Muscle layer of colon (tissue), 2 donors: Measurements from ENCODE around the gene SRPRA.
"Not testable (repeated sequence)": the region's sequence is repeated elsewhere in the genome, so short reads cannot be mapped to it uniquely, and the experiment has no call there.

Source experiments
- H3K27ac ChIP-seq: one replicate; pipeline ENCODE4 v1.7.0; 2013; ENCODE audit warnings: low read depth, mild to moderate bottlenecking, low read length, moderate library complexity
- H3K27me3 ChIP-seq, 2 donors: one replicate each; pipeline ENCODE4 v1.7.0; 2013; ENCODE audit warnings: low read length in 2 of 2, mild to moderate bottlenecking in 2 of 2; ENCODE audit not compliant: insufficient read depth in 2 of 2, control insufficient read depth in 1 of 2
- H3K36me3 ChIP-seq: one replicate; pipeline ENCODE4 v1.7.0; 2013; ENCODE audit warnings: mild to moderate bottlenecking, low read length; ENCODE audit not compliant: insufficient read depth
- H3K4me1 ChIP-seq: one replicate; pipeline ENCODE4 v1.7.0; 2013; ENCODE audit warnings: mild to moderate bottlenecking, low read length; ENCODE audit not compliant: insufficient read depth
- H3K4me3 ChIP-seq, 2 donors: one replicate each; pipeline ENCODE4 v1.7.0; 2013; ENCODE audit warnings: low read length in 2 of 2, low read depth in 1 of 2, mild to moderate bottlenecking in 1 of 2, moderate library complexity in 1 of 2
- H3K9ac ChIP-seq: one replicate; pipeline ENCODE4 v1.7.0; 2013; ENCODE audit warnings: low read length
- H3K9me3 ChIP-seq: one replicate; pipeline ENCODE4 v1.7.0; 2013; ENCODE audit warnings: mild to moderate bottlenecking, low read length
- donor health status: abdominal sarcoma.
- donor health status: Adenocarcinoma of cecum.

The SRPRA gene, protein sequence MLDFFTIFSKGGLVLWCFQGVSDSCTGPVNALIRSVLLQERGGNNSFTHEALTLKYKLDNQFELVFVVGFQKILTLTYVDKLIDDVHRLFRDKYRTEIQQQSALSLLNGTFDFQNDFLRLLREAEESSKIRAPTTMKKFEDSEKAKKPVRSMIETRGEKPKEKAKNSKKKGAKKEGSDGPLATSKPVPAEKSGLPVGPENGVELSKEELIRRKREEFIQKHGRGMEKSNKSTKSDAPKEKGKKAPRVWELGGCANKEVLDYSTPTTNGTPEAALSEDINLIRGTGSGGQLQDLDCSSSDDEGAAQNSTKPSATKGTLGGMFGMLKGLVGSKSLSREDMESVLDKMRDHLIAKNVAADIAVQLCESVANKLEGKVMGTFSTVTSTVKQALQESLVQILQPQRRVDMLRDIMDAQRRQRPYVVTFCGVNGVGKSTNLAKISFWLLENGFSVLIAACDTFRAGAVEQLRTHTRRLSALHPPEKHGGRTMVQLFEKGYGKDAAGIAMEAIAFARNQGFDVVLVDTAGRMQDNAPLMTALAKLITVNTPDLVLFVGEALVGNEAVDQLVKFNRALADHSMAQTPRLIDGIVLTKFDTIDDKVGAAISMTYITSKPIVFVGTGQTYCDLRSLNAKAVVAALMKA

DNA sequence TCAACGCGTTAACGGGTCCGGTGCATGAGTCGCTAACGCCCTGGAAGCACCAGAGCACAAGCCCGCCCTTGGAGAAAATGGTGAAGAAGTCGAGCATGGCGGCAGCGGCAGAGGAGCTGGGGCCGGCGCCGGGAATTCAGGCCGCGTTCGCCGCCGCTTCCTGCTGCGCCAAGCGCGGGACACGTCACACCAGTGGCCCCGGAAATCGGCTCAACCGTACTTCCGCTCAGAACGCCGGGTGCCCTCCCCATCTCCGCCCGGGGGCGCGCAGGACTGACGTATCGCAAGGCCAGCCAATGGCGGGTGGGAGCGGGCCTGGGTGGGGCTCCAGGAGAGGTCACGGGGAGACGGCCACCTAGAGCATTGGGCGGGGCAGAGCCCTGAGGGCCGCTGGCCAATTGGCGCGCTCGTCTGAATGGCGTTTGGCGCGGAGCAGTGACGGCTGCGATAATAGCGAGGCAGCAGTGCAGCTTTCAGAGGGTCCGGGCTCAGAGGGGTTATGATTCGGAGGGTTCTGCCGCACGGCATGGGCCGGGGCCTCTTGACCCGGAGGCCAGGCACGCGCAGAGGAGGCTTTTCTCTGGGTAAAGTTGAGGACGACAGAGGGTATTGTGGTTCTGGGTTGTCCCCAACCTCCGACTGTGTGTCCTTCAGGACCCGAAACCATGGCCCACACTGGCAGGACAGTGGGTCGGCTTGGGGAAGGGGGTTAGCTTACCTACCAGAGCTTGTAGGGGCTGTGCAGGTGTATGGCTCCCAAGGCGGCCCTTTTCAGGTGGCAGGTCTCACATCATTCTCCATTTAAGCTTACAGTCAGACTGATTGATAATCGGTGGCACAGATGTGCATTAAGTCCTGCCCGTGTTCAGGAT lies at the start of gene SRPRA, which contains the start of gene FOXRED1:
SRPRA (minus strand) TSS at position 188 of the 872 bp plus-strand sequence; CDS start at position 97, 91 bp downstream.
FOXRED1 (plus strand) TSS at position 447 of the 872 bp plus-strand sequence; CDS start at position 500, 53 bp downstream.
- Histone ChIP-seq H3K27me3 (no peaks in the 10 kb centered on the region), H3K36me3 (peaks cover 49% of the 10 kb centered on the region), H3K9me3 (no peaks in the 10 kb centered on the region), H3K4me3 (peak within 1 kb of the TSS; percentile 59 to 98), H3K27ac (peak within 1 kb of the TSS; percentile 90), H3K9ac (peak within 1 kb of the TSS; percentile 93), H3K4me1 (peaks cover 18% of the 10 kb centered on the region)

DNA sequence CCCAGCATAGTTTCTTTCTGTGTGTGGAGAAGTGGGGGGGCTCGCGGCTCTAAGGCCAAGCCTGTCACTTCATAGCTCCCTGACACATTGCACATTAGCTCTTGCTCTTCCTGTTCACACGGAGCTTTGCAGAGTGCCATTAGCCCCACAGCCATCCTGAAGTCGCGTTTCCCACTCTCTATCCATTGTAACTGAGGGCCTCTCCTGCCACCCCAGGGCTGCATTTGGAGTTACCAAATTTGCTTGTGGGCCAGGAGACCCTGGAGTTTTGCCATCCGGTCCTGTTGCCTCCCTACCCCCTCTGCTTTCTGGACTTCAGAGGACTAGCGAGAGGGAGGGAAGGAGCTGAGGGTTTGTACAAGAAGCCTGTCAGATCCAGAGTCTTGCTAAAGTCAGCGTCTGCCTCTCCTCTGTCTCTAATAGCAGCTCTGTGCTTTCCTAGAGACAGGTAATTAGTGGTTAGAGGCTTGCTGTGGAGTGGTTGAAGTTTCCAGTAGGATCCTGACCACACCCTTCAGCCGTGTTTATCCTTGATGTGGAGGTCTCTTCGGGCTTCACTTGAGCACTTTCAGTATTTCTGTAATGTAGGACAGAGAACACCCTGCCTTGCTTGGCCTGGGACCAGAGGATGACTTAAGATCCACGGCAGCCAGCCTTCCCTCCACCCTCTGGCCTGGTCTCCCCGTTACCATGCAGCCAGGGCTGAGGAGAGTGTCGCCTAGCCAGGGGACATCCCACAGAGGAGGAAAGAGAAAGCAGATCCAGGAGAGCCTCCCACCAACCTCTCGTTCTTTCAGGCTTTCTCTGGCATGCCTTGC lies 49.3 kb upstream of the SRPRA start:
- Histone ChIP-seq H3K36me3 (no peaks in the 10 kb centered on the region), H3K4me3 (peak overlapping the region; percentile 17 to 20), H3K4me1 (peaks cover 25% of the 10 kb centered on the region), H3K27ac (peak overlapping the region; percentile 77), H3K27me3 (no peaks in the 10 kb centered on the region), H3K9me3 (no peaks in the 10 kb centered on the region), H3K9ac (peak overlapping the region; percentile 15)

DNA sequence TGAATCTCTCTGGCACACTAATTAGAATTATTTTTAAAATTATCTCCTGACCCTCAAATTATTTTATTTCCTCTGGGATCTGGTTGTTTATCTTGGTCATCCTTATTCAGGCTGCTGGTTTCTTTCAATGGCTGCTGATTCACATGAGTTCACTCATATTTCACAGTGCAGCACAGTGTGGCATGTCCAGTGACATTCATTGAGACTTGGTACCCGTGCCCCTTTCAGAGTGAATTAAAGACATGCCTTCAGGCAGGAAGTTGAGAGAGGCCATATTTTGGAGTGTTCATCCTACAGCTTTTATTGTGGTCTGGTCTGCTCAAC lies 48.7 kb upstream of the SRPRA start:
- peak overlapping the region in 1 of 2 donors; percentile 17 for H3K4me3 ChIP-seq
- H3K9ac ChIP-seq: peak overlapping the region; percentile 15
- no peaks in the 10 kb centered on the region for H3K9me3 ChIP-seq
- H3K4me1 ChIP-seq: peaks cover 25% of the 10 kb centered on the region
- no peaks in the 10 kb centered on the region for H3K27me3 ChIP-seq
- no peaks in the 10 kb centered on the region for H3K36me3 ChIP-seq
- peak overlapping the region; percentile 77 for H3K27ac ChIP-seq

DNA sequence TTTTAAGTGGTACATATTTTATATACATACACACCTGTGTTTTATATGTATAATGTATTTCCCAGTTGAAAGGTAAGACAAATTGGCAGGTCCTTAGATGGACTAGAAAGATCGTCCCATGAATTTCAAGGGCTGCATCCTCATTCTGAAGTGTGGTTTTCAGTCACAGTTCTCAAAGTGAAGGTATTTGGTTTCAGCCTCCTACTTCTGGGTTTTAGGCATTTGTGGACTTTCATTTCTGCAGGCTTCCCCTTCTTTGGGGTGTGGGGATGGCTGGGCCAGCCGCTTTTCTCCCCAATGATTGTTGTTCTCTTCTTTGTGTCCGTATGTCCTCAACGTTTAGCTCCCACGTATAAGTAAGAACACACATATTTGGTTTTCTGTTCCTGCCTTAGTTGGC lies 45.1 kb upstream of the SRPRA start:
- H3K9ac ChIP-seq: no peak overlapping the region
- peaks cover 22% of the 10 kb centered on the region for H3K4me1 ChIP-seq
- no peak overlapping the region for H3K4me3 ChIP-seq
- H3K36me3 ChIP-seq: peaks cover 7% of the 10 kb centered on the region
- no peaks in the 10 kb centered on the region for H3K27me3 ChIP-seq
- H3K9me3 ChIP-seq: no peaks in the 10 kb centered on the region
- no peak overlapping the region for H3K27ac ChIP-seq

DNA sequence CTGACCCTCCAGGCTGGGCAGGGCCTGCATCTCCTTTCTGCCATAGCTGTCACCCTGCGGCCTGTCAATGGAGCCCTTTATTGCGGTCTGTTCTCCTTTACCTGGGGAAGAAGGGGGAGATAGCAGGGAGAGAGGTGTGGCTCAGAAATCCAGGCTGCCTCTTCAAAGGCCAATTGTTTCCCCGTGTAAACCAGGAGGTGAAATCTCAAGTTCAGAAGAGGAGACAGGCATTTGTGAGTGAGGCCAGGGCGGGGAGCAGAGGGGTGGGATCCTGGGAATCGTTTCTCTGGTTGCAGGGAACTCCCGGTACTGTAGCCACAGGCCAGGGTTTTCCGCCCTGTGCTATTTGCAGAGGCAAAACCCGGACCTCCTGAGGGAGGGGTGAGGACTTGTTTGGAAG lies 44.3 kb upstream of the SRPRA start:
- Histone ChIP-seq H3K27me3 (no peaks in the 10 kb centered on the region), H3K27ac (no peak overlapping the region), H3K4me3 (no peak overlapping the region)

DNA sequence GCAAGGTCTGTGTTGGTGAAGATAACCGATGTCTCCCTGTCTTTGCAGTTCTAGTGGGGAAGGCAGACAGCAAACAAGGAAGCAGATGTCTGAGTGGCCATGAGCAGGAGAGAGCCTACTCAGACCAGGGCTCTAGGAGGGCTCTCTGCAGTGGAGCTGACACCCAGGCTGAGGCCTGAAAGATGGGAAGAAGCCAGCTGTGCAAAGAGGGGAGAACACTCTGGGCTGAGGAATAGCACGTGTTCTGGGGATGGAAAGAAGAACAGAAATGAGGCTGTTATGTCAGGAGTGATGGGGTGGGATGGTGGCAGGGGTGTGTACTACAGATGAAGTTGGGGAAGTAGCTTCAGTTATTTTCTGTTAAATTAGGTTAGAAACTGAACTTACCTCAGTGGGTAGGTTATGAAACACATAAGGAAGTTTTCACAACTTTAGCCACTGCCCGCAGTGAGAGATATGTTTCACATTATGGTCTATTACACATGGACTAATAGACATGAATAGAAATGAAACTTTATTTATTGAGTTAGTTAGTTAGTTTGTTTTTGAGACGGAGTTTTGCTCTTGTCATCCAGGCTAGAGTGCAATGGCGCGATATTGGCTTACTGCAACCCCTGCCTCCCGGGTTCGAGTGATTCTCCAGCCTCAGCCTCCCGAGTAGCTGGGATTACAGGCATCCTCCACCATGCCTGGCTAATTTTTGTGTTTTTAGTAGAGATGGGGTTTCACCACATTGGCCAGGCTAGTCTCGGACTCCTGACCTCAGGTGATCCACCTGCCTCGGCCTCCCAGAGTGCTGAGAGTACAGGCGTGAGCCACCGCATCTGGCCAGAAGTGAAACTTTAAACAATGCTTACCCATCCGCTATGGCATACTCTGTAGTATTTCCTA lies 43.0 kb upstream of the SRPRA start:
- Histone ChIP-seq H3K4me3 (no peak overlapping the region), H3K27me3 (no peaks in the 10 kb centered on the region), H3K4me1 (peaks cover 6% of the 10 kb centered on the region), H3K36me3 (peaks cover 13% of the 10 kb centered on the region), H3K27ac (no peak overlapping the region), H3K9ac (no peak overlapping the region), H3K9me3 (no peaks in the 10 kb centered on the region)

More for the DNA sequence above, 44.3 kb upstream of the SRPRA start:
- H3K9ac ChIP-seq: no peak overlapping the region
- no peaks in the 10 kb centered on the region for H3K9me3 ChIP-seq
- H3K4me1 ChIP-seq: peaks cover 15% of the 10 kb centered on the region
- peaks cover 9% of the 10 kb centered on the region for H3K36me3 ChIP-seq

DNA sequence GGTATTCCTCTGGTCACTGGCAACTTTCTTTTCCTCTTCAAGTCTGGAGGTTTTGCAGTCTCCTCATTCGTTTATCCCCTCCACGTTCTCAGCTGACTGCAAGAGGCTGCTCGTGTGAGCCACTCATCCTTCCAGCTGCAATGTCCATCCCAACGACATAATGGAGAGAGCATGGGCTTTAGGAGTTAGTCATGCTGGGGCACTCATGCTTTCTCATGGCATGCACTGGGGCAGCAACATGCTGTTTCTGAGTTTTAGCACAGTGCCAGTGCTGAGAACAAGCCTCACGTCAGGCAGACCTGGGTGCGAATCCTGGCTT lies 42.3 kb upstream of the SRPRA start:
- Histone ChIP-seq H3K9ac (no peak overlapping the region), H3K27me3 (no peaks in the 10 kb centered on the region), H3K27ac (no peak overlapping the region), H3K4me3 (no peak overlapping the region), H3K4me1 (peaks cover 6% of the 10 kb centered on the region), H3K9me3 (no peaks in the 10 kb centered on the region), H3K36me3 (peaks cover 13% of the 10 kb centered on the region)

DNA sequence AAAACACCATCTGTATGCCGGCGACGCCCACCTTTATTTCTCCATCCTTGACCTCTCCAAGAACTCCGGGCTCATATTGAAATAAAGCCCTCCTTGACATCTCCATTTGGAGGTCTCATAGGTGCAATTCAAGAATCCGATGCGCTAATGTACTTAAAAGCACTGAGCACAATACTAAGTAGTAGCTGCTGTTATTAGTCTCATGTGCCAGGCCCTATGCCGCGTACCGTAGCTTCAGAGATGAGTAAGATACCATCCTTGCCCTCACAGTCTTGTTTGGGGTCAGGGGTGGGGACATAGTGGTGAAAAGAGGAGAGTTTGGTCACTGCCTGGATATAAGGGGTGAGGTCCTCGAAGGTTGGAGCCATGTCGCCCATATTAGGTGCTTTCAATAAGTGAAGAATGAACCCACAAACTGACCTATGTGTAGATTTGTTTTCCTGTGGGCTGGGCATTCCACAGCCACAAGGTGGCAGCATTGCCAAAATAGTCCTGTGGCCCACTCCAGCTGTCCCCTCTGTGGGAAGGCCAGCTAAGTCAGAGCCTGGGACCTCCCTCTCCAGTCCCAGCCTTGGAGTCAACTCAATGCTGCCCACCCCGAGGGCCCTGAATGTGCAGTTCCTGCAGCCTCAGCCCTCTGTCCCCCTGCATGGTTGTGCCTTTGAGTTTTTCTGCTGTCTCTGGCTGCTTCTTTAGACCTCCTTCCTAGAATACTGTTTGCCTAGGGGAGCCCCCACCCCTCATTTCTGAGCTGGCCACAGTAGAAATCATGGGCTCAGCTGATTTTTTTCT lies 41.7 kb upstream of the SRPRA start:
- Histone ChIP-seq H3K27me3 (no peaks in the 10 kb centered on the region), H3K27ac (no peak overlapping the region), H3K9ac (no peak overlapping the region), H3K36me3 (peaks cover 13% of the 10 kb centered on the region), H3K4me1 (peaks cover 6% of the 10 kb centered on the region), H3K9me3 (no peaks in the 10 kb centered on the region), H3K4me3 (no peak overlapping the region)

DNA sequence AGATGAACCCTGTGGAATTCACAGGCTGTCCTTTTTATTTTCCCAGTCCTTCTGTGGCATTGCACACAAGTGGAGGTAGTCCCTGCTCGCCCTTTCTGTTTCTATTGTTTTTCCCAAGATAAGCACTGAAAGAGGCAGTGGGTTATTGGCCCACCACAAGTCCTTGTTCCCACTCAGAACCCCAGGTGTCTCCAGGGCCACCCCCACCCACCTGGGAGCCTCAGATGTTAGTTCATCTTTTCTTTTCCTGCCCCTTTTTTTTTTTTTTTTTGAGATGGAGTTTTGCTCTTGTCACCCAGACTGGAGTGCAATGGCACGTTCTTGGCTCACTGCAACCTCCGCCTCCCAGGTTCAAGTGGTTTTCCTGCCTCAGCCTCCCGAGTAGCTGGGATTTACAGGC lies 40.1 kb upstream of the SRPRA start:
- H3K27ac ChIP-seq, H3K4me3 ChIP-seq, H3K9me3 ChIP-seq, H3K9ac ChIP-seq, H3K27me3 ChIP-seq: not testable (repeated sequence)
- H3K4me1 ChIP-seq: peaks cover 12% of the 10 kb centered on the region
- H3K36me3 ChIP-seq: peaks cover 13% of the 10 kb centered on the region

DNA sequence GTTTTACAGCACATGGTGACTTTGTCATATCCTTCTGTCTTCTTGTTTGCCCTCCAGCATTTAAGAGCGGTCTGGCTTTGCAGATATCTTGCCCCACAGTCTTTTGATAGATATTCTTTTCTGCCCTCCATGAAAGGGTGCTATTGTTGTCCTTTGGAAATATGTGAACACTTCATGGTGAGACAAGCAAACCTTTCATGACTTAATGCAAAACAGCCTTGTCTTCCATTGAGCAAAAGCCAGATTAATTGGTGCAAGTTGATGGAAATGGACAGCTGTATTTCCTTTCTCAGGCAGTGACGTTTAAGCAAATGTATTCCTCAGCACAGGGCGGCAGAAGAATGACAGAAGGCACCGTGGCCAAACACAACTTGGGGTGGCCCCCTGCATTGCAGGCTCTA lies 39.6 kb upstream of the SRPRA start:
- Histone ChIP-seq H3K4me3 (no peak overlapping the region), H3K27me3 (no peaks in the 10 kb centered on the region), H3K27ac (no peak overlapping the region), H3K9ac (no peak overlapping the region), H3K9me3 (no peaks in the 10 kb centered on the region), H3K36me3 (peaks cover 13% of the 10 kb centered on the region), H3K4me1 (peaks cover 12% of the 10 kb centered on the region)
